ENCODE measurements around the gene FASTKD1. TPM values are rescaled to one million over a fixed set of nuclear protein-coding genes. Genes with fewer than 3 reads are reported as not detected.
"Not testable (repeated sequence)": the region's sequence is repeated elsewhere in the genome, so short reads cannot be mapped to it uniquely, and the experiment has no call there.

The FASTKD1 gene
- total RNA-seq, 1 donor from 2014 or later = 30.1 TPM

GRCh38 chr2:169565686-169566085 lies 8.0 kb downstream of the FASTKD1 start:
- Mint-ChIP-seq H3K36me3 (peaks cover 18% of the 10 kb centered on the region), H3K4me1 (peaks cover 6% of the 10 kb centered on the region), H3K27ac (no peak overlapping the region), H3K27me3 (ENCODE audit: low read depth) (no peaks in the 10 kb centered on the region), H3K4me3 (no peak overlapping the region), H3K9me3 (peaks cover 12% of the 10 kb centered on the region)
- TF ChIP-seq, protein P1, sequence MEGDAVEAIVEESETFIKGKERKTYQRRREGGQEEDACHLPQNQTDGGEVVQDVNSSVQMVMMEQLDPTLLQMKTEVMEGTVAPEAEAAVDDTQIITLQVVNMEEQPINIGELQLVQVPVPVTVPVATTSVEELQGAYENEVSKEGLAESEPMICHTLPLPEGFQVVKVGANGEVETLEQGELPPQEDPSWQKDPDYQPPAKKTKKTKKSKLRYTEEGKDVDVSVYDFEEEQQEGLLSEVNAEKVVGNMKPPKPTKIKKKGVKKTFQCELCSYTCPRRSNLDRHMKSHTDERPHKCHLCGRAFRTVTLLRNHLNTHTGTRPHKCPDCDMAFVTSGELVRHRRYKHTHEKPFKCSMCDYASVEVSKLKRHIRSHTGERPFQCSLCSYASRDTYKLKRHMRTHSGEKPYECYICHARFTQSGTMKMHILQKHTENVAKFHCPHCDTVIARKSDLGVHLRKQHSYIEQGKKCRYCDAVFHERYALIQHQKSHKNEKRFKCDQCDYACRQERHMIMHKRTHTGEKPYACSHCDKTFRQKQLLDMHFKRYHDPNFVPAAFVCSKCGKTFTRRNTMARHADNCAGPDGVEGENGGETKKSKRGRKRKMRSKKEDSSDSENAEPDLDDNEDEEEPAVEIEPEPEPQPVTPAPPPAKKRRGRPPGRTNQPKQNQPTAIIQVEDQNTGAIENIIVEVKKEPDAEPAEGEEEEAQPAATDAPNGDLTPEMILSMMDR (IDR thresholded peaks at IDR 0.05; ENCODE audit: unreplicated experiment) = no peak
- DNase-seq (ENCODE audit: low spot score in 2 of 2, unreplicated experiment in 2 of 2) = no peak

- TF ChIP-seq, protein P1 (IDR thresholded peaks at IDR 0.05; ENCODE audit: unreplicated experiment) = no peak
- no peak overlapping the region for H3K27ac Mint-ChIP-seq
- peaks cover 18% of the 10 kb centered on the region for H3K36me3 Mint-ChIP-seq
- H3K4me3 Mint-ChIP-seq = no peak overlapping the region
- no peak for DNase-seq (ENCODE audit: low spot score in 2 of 2, unreplicated experiment in 2 of 2)
- H3K27me3 Mint-ChIP-seq (ENCODE audit: low read depth) = no peaks in the 10 kb centered on the region
- H3K9me3 Mint-ChIP-seq = peaks cover 12% of the 10 kb centered on the region
- no peaks in the 10 kb centered on the region for H3K4me1 Mint-ChIP-seq
Measured at GRCh38 chr2:169562519-169562918, 11.1 kb downstream of the FASTKD1 start.

DNA sequence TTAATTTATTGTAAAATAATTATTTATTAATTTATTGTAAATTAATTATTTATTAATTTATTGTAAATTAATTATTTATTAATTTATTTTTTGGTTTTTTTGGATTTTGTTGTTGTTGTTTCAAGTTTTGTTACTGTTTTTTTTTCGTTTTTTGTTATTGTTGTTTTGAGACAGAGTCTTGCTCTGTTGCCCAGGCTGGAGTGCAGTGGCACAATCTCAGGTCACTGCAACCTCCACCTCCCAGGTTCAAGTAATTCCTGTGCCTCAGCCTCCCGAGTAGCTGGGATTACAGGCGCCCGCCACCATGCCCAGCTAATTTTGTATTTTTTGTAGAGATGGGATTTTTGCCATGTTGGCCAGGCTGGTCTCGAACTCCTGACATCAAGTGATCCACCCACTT lies 11.6 kb downstream of the FASTKD1 start:
- not testable (repeated sequence) for H3K27ac Mint-ChIP-seq; DNase-seq (ENCODE audit: low spot score in 2 of 2, unreplicated experiment in 2 of 2); H3K27me3 Mint-ChIP-seq (ENCODE audit: low read depth); H3K4me3 Mint-ChIP-seq; H3K4me1 Mint-ChIP-seq
- H3K9me3 Mint-ChIP-seq = peaks cover 12% of the 10 kb centered on the region
- H3K36me3 Mint-ChIP-seq = peaks cover 18% of the 10 kb centered on the region

DNA sequence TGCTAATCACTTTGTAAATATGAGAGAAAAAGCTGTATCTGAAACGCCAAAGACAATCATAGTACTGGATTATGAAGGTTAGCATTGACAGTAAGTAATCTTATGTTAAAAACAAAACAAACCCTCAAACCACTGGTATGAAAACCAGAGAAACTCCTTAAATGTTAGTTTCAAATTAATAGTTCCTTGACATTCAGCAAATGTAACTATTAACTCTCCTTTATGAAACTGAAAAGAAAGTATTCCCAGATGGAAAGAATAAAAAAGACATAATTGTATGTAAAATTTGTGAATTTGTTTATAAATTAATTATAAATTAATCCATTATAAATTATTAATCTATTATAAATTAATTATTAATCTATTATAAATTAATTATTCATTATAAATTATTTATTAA lies 12.3 kb downstream of the FASTKD1 start:
- TF ChIP-seq, protein P1 (IDR thresholded peaks at IDR 0.05; ENCODE audit: unreplicated experiment) = no peak
- H3K27me3 Mint-ChIP-seq (ENCODE audit: low read depth) = no peaks in the 10 kb centered on the region
- no peak overlapping the region for H3K27ac Mint-ChIP-seq
- peaks cover 18% of the 10 kb centered on the region for H3K36me3 Mint-ChIP-seq
- no peaks in the 10 kb centered on the region for H3K4me1 Mint-ChIP-seq
- DNase-seq (ENCODE audit: low spot score in 2 of 2, unreplicated experiment in 2 of 2) = no peak
- no peak overlapping the region for H3K4me3 Mint-ChIP-seq
- H3K9me3 Mint-ChIP-seq = peaks cover 12% of the 10 kb centered on the region

- Mint-ChIP-seq H3K4me1 (no peaks in the 10 kb centered on the region), H3K4me3 (no peak overlapping the region), H3K9me3 (no peaks in the 10 kb centered on the region), H3K27me3 (ENCODE audit: low read depth) (no peaks in the 10 kb centered on the region), H3K36me3 (peaks cover 15% of the 10 kb centered on the region), H3K27ac (no peak overlapping the region)
- TF ChIP-seq, protein P1 (IDR thresholded peaks at IDR 0.05; ENCODE audit: unreplicated experiment) = no peak
- no peak for DNase-seq (ENCODE audit: low spot score in 2 of 2, unreplicated experiment in 2 of 2)
Measured at GRCh38 chr2:169546756-169547155, 26.9 kb downstream of the FASTKD1 start.

GRCh38 chr2:169542433-169542832 lies 31.2 kb downstream of the FASTKD1 start:
- H3K4me1 Mint-ChIP-seq = no peaks in the 10 kb centered on the region
- DNase-seq (ENCODE audit: low spot score in 2 of 2, unreplicated experiment in 2 of 2) = no peak
- H3K9me3 Mint-ChIP-seq = no peaks in the 10 kb centered on the region
- no peak overlapping the region for H3K4me3 Mint-ChIP-seq
- H3K27ac Mint-ChIP-seq = no peak overlapping the region
- H3K27me3 Mint-ChIP-seq (ENCODE audit: low read depth) = no peaks in the 10 kb centered on the region
- H3K36me3 Mint-ChIP-seq = peaks cover 10% of the 10 kb centered on the region
- TF ChIP-seq, protein P1 (IDR thresholded peaks at IDR 0.05; ENCODE audit: unreplicated experiment) = no peak
